HG02678 (cell line): Measurements from ENCODE around the gene C1orf167.

ENCODE experiments used
- ATAC-seq: cut with Tn5 transposase; IDR thresholded peaks from one replicate; pipeline ENCODE4 v1.9.1; 2021; ENCODE audit warnings: mild to moderate bottlenecking, moderate library complexity; ENCODE audit not compliant: unreplicated experiment

C1orf167 gene

DNA sequence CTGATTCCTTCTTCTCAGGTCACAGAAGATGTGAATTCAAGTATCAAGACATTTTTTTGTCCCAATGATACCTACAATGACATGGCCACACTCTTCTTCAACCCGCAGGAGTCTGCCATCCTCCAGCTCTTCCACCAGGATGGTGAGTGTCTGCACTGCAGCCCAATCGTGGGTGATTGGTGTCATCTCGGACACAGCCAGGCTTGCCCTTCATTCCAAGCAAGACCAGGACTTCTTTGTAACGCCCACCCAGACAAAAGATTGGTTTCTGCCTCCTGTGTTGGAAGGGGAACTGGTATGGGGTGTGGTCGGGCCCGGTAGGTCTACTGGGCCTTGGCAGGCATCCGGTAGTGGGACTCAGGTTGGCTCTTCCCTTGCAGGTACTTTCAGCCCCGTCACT lies 71.5 kb downstream of the C1orf167 start:
- no peak for ATAC-seq

- no peak for ATAC-seq
Measured at GRCh38 chr1:11833900-11834299, 71.9 kb downstream of the C1orf167 start.

DNA sequence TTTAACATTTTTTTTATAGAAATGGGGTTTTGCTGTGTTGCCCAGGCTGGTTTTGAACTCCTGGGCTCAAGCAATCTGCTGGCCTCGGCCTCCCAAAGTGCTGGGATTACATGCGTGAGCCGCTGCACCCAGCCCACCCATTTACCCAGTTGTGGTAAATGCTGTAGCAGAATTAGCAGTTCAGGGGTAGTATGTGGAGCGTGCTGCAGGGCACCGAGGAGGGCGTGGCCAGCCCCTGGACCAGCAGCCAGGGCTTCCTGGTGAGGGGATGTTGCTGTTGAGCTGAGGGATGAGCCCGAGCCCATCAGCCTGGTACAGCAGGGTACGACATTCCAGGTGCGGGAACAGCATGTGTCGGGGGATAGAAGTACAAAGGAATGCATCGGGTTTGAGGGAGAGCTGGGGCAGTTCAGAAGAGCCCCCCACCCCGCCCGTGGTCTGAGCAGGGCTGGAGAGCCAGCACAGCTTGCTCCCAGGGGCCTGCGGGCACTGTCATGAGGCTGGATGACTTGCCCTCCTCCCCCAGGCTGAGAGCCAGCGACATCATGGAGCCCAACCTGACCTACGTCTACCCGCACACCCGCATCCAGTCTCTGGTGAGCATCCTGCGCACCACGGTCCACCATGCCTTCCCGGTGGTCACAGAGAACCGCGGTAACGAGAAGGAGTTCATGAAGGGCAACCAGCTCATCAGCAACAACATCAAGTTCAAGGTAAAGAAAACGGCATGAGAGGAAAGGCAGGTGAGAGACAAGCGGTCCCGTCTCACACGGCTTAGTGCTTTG lies 73.6 kb downstream of the C1orf167 start:
- no peak for ATAC-seq

DNA sequence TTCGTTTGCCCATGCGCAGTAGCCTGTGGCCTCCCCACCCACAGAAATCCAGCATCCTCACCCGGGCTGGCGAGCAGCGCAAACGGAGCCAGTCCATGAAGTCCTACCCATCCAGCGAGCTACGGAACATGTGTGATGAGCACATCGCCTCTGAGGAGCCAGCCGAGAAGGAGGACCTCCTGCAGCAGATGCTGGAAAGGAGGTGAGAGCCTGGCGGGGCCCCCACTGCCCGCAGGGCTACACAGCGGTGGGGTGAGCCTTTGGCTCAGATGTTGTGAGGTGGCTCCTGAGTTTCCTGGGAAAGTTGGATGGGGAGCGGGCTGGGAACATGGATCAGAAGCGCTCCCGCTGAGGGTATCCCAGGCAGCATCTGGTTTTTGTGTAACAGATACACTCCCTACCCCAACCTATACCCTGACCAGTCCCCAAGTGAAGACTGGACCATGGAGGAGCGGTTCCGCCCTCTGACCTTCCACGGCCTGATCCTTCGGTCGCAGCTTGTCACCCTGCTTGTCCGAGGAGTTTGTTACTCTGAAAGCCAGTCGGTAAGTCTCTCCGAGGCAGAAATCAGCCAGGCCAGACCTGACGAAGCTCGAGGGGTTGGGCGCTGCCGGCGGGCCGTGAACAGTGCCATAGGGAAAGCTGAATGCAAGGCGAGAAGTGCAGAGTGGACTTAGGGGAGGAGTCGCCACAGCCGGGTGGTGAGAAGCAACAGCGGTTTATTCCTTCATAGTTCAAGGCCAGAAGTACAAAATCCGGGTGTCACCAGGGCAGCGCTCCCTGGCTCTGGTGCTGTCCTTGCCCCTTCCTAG lies 75.2 kb downstream of the C1orf167 start:
- no peak for ATAC-seq

- ATAC-seq, result no peak
Measured at GRCh38 chr1:11837767-11838348, 75.9 kb downstream of the C1orf167 start.

GRCh38 chr1:11838349-11839272 lies 76.6 kb downstream of the C1orf167 start:
- no peak for ATAC-seq
